ENCODE data around the gene PROSER2. TPM values are rescaled to one million over a fixed set of nuclear protein-coding genes. Genes with fewer than 3 reads are reported as not detected.

The PROSER2 gene
- total RNA-seq, 3 donors from 2014 or later = 2.9 to 9.5 (median 8.5) TPM

DNA sequence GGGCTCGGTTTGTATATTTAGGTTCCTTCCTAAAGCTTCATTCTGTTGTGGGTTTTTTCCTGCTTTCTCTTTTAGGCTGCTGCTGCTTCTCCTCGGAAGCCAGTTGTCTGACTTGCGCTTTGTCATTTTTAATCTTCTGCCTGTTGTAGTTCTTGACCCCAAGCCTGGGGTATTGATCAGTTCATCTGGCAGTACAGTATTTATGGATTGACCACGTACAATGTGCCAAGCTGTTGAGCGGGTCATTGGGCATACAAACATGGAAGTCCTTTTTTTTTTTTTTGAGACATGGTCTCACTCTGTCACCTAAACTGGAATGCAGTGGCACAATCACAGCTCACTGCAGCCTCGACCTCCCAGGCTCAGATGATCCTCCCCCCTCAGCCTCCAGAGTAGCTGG is 4.3 kb downstream of the PROSER2 start:
- H3K27me3 ChIP-seq = no peaks in the 10 kb centered on the region
- H3K27ac ChIP-seq = no peak overlapping the region
- no peaks in the 10 kb centered on the region for H3K9me3 ChIP-seq
- no peaks in the 10 kb centered on the region for H3K36me3 ChIP-seq
- TF ChIP-seq POLR2AphosphoS5 (IDR thresholded peaks at IDR 0.05) (no peak), POLR2A (IDR thresholded peaks at IDR 0.05) (no peak)
- TF ChIP-seq, protein P1, sequence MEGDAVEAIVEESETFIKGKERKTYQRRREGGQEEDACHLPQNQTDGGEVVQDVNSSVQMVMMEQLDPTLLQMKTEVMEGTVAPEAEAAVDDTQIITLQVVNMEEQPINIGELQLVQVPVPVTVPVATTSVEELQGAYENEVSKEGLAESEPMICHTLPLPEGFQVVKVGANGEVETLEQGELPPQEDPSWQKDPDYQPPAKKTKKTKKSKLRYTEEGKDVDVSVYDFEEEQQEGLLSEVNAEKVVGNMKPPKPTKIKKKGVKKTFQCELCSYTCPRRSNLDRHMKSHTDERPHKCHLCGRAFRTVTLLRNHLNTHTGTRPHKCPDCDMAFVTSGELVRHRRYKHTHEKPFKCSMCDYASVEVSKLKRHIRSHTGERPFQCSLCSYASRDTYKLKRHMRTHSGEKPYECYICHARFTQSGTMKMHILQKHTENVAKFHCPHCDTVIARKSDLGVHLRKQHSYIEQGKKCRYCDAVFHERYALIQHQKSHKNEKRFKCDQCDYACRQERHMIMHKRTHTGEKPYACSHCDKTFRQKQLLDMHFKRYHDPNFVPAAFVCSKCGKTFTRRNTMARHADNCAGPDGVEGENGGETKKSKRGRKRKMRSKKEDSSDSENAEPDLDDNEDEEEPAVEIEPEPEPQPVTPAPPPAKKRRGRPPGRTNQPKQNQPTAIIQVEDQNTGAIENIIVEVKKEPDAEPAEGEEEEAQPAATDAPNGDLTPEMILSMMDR (IDR thresholded peaks at IDR 0.05) = no peak
- intact Hi-C loops (cut with DNase I; ENCODE audit: low total_unique reads) = no loop called here
- H3K4me1 ChIP-seq = no peaks in the 10 kb centered on the region
- no peak overlapping the region for H3K4me3 ChIP-seq
- DNase-seq (ENCODE audit: low spot score in 2 of 2) = no peak

DNA sequence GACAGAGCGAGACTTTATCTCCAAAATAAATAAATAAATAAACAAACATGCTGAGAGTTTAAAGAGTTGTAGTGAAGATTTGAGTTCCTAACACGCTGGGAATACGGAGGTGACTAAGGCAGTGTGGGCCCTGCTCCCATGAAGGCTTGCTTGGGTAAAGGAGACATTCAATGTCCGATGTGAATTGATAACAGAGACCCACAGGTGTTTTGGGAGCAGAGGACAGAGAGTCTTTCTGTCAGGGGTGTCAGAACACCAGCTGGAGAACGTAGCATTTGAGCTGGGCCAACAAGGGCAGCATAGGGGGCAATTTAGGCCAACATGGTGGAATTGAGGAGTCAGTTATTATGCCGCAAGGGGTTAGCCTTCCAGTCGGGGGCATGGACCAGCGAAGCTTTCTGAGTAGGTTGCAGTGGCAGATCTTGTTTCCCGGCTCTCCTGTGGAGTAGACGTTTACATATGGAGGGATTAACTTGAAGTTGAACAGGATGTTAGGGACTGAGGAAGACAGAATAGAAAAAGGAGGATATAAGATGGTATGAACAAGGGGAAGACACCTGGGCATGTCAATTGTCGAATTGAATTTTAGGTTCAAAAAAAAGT is 5.6 kb downstream of the PROSER2 start:
- H3K36me3 ChIP-seq = no peaks in the 10 kb centered on the region
- H3K4me1 ChIP-seq = no peaks in the 10 kb centered on the region
- intact Hi-C loops (cut with DNase I; ENCODE audit: low total_unique reads) = no loop called here
- DNase-seq (ENCODE audit: low spot score in 2 of 2) = no peak
- H3K27me3 ChIP-seq = no peaks in the 10 kb centered on the region
- TF ChIP-seq POLR2A (IDR thresholded peaks at IDR 0.05) (no peak), POLR2AphosphoS5 (IDR thresholded peaks at IDR 0.05) (no peak)
- TF ChIP-seq, protein P1 (IDR thresholded peaks at IDR 0.05) = no peak
- no peak overlapping the region for H3K27ac ChIP-seq
- H3K4me3 ChIP-seq = no peak overlapping the region
- no peaks in the 10 kb centered on the region for H3K9me3 ChIP-seq

DNA sequence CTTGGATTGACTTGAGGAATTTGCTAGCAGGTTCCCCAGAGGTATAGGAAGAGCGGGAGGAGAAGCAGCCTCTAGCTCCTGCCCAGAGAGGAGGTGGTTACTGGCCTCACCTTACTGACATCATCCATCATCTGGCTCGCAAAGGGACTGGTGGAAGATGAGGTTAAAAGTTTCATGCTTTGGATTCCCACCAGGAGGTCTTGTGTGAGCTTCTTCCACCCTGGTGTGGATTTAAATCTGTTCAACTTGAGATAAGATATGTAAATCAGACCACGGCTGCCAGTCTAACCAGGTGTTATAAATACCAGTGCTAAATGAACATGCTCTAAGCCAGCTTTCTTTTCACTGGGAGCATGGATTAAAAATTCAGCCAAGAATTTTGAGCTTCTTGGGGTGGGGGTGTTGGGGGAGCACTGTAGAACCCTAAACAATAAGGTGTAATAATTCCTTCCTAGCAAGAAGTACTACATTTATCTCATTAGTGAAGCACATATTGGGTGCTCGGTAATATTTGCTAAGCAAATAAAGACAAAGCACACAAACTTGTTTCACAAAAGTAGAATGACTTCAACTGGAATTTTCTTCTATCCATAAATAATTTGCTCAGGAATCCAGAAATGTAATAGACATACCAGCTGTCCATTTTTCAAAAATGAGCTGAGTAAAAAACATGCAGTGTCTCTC is 7.8 kb downstream of the PROSER2 start:
- TF ChIP-seq, protein P1 (IDR thresholded peaks at IDR 0.05) = no peak
- TF ChIP-seq POLR2AphosphoS5 (IDR thresholded peaks at IDR 0.05) = no peak
- intact Hi-C loops (cut with DNase I; ENCODE audit: low total_unique reads) = no loop called here
- no peak for DNase-seq (ENCODE audit: low spot score in 2 of 2)
- no peaks in the 10 kb centered on the region for H3K36me3 ChIP-seq
- no peaks in the 10 kb centered on the region for H3K27me3 ChIP-seq
- no peak overlapping the region for H3K4me3 ChIP-seq
- H3K9me3 ChIP-seq = no peaks in the 10 kb centered on the region
- H3K4me1 ChIP-seq = no peaks in the 10 kb centered on the region
- peak overlapping the region in 1 of 2 donors; percentile 56 for H3K27ac ChIP-seq

DNA sequence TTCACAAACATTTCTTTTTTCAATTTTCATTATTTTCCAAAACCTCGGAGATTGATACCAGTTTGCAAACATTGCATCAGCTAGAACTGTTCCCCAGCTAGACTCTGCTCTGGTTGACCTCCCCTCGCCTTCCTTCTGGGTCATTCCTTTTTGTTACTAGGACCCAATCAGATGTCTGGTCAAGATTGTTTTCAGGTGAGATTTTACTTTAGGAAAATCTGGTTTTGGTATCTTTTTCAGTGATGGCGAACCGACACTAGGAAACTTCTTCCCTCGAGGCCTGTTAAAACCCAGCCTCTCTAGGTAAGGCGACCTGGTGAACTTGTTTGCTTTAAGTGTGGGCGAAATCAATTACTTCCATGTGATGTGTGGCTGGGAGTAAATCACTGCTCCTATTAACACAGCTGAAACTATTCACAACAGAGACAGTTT is 8.4 kb downstream of the PROSER2 start:
- Histone ChIP-seq H3K4me3 (no peak overlapping the region), H3K4me1 (no peaks in the 10 kb centered on the region), H3K27ac (peak overlapping the region; percentile 23 to 56), H3K36me3 (no peaks in the 10 kb centered on the region), H3K27me3 (no peaks in the 10 kb centered on the region), H3K9me3 (no peaks in the 10 kb centered on the region)
- no peak for DNase-seq (ENCODE audit: low spot score in 2 of 2)
- intact Hi-C loops (cut with DNase I; ENCODE audit: low total_unique reads) = no loop called here
- no peak for TF ChIP-seq POLR2AphosphoS5 (IDR thresholded peaks at IDR 0.05)
- TF ChIP-seq, protein P1 (IDR thresholded peaks at IDR 0.05) = no peak
- TF ChIP-seq POLR2A (IDR thresholded peaks at IDR 0.05) = no peak

DNA sequence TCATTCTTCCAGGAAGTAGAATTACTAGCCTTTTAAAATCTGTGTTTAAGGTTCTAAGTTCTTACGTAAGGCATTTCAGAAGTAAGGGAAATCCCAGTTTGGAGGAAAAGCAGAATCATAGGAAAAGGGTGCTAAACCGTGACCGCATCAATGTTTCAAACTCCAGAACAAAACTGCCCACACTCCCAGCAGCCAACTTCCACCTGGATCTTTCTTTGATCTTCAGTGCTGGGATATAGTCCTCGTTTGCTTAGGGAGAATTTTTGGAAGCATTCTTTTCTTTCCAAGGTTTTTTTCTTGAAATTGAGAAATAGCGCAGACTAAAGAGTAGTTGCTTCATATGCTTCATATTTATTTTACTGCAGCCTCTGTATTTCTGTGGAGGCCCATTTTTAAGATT is 8.9 kb downstream of the PROSER2 start:
- intact Hi-C loops (cut with DNase I; ENCODE audit: low total_unique reads) = no loop called here
- H3K27me3 ChIP-seq = no peaks in the 10 kb centered on the region
- H3K4me1 ChIP-seq = no peaks in the 10 kb centered on the region
- no peak for DNase-seq (ENCODE audit: low spot score in 2 of 2)
- no peak overlapping the region for H3K4me3 ChIP-seq
- no peaks in the 10 kb centered on the region for H3K9me3 ChIP-seq
- H3K27ac ChIP-seq = peak overlapping the region; percentile 28 to 56
- TF ChIP-seq, protein P1 (IDR thresholded peaks at IDR 0.05) = no peak
- TF ChIP-seq POLR2A (IDR thresholded peaks at IDR 0.05) = no peak
- no peak for TF ChIP-seq POLR2AphosphoS5 (IDR thresholded peaks at IDR 0.05)
- no peaks in the 10 kb centered on the region for H3K36me3 ChIP-seq
